GM12864 (cell line): ENCODE measurements around the gene ASCL2.

Experiments
- DNase-seq: peaks from one replicate; pipeline ENCODE4 v3.0.0-alpha.2; 2011; ENCODE audit warnings: low read depth
- H3K4me3 ChIP-seq: 2 replicates; pipeline ENCODE4 v1.5.1; 2011; ENCODE audit warnings: mild to moderate bottlenecking, low read depth, low read length, control low read depth
- TF ChIP-seq, protein P1 (sequence below): IDR thresholded peaks from 2 replicates; pipeline ENCODE4 v1.5.1; 2011; ENCODE audit warnings: low read depth, mild to moderate bottlenecking, moderate library complexity, low read length, control low read depth, inconsistent platforms; ENCODE audit errors: missing control alignments

The ASCL2 gene

DNA sequence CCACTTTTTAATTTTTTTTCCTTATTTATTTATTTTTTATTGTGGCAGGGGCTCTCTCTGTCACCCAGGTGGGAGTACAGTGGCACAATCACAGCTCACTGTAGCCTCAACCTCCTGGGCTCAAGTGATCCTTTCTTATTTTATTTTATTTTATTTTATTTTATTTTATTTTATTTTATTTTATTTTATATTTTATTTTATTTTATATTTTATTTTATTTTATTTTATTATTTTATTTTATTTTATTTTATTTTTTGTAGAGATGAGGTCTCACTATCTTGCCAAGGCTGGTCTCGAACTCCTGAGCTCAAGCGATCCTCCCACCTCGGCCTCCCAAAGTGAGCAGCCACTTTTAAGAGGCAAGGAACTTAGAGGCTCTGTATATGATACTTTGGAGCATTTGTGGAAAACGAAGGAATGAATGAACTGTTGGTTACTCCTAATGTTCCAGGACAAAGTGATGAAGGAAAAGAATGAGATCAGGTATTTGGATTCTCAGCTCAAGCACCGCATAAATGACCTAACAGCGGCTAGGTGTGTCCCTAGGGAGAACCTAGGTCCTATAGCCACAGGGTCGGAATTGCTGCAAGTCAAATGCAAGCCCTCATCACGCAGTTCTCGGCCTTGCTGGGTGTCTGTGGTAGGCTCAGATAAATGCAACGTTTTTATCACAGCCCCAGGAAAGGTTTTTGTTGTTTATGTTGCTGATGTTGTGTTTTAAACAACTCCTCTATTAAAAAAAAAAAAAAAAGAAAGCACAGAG is 36.5 kb downstream of the ASCL2 start:
- H3K4me3 ChIP-seq, result no peak overlapping the region
- DNase-seq, result no peak
- TF ChIP-seq, protein P1, sequence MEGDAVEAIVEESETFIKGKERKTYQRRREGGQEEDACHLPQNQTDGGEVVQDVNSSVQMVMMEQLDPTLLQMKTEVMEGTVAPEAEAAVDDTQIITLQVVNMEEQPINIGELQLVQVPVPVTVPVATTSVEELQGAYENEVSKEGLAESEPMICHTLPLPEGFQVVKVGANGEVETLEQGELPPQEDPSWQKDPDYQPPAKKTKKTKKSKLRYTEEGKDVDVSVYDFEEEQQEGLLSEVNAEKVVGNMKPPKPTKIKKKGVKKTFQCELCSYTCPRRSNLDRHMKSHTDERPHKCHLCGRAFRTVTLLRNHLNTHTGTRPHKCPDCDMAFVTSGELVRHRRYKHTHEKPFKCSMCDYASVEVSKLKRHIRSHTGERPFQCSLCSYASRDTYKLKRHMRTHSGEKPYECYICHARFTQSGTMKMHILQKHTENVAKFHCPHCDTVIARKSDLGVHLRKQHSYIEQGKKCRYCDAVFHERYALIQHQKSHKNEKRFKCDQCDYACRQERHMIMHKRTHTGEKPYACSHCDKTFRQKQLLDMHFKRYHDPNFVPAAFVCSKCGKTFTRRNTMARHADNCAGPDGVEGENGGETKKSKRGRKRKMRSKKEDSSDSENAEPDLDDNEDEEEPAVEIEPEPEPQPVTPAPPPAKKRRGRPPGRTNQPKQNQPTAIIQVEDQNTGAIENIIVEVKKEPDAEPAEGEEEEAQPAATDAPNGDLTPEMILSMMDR, result no peak

DNA sequence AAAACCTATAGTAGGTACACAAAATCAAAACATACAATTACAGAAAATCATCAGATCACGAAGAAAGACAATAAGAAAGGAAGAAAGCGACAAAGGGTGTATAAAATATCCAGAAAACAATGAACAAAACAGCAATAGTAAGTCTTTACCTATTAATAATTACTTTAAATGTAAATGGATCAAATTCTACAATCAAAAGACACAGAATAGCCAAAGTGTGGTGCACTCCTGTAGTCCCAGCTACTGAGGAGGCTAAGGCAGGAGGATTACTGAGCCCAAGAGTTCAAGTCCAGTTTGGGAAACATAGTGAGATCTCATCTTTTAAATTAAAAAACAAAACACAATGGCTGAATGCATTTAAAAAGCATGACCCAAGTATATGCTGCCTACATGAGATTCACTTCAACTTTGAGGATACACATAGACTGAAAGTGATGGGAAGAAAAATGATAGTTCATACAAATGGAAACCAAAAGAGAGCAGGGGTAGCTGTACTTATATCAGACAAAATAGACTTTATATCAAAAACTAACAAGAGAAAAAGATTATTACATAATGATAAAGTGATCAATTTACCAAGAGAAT is 40.6 kb downstream of the ASCL2 start:
- no peak overlapping the region for H3K4me3 ChIP-seq
- DNase-seq, result no peak
- TF ChIP-seq, protein P1, result no peak

DNA sequence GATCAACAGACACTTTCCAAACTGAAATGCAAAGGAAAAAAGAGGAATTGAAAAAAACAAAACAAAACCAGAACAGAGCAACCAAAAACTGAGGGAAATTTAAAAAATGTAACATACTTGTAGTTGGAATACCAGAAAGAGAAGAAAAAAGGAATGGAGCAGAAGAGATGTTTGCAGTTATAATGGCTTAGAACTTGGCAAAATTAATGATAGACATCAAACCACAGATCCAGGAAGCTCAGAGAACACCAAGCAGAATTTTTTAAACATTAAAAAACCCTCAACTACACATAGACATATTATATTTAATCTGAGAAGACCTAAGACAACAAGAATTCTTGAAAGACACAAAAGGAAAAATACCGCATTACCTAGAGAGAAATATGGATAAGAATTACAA is 46.1 kb downstream of the ASCL2 start:
- TF ChIP-seq, protein P1, result no peak
- no peak for DNase-seq
- H3K4me3 ChIP-seq, result no peak overlapping the region

DNA sequence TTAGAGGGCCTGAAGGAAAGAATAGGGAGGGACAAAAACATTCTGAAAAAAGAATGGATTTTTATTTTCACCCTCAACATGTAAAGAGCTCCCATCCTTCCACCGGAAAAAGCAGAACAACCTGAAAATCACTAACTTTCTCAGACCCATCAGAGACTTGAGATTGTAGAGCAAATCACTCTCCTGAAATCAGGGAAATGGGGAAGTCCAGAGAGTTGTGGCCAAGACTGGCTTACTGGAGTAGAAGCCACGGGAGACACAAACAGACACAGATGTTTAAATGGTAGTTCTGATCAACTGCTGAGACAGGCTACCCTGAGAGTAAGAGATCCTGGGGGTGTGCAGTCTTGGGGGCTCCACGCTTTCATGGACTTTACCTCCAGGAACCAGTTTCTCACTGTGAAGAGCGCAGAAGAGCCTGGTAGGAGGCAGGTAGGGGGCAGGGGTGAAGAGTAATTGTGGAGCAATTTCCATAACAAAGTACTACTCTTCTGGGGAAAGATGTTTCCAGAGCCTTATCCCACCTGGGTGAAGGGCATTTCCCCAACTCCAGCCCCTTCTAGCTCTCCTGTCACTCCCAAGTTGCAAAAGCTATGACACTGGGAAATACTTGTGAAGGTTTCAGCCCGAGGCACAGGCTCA is 47.1 kb downstream of the ASCL2 start:
- no peak overlapping the region for H3K4me3 ChIP-seq
- TF ChIP-seq, protein P1, result no peak
- DNase-seq, result no peak

DNA sequence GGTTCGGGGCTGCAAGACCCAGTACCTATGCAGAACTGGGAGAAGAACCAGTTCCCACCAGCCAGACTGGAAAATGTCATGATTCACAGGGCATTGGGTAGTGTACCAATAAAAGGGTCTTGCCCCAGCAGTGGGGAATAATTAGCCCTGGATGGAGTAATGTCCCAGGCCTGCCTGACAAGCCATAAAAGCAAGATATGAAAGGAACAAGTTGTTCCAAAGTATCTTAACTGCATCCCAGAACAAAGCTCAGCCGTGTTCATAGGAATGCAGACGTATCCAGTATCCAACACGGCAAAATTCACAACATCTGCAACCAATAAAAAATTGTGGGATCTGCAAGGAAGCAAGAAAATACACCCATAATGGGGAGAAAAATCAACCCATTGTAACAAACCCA is 47.9 kb downstream of the ASCL2 start:
- no peak overlapping the region for H3K4me3 ChIP-seq
- TF ChIP-seq, protein P1, result no peak
- DNase-seq, result no peak

DNA sequence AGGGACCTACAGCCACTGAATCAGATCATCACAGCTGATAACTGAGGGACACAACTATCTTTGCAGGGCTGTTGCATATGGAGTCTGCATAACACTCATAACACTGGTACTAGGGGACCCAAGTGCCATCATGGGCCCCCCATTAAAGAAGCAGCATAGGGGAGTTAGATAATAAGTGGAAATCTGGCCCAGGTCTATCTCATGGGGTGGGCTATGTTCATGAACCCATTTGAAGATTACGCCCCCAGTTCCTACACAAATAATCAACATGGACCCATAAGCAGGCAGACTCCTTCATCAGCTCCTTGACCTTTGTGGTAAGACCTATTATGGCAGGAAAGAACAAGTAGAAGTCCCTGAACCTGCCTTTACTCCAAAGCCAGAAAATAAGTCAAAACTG is 48.8 kb downstream of the ASCL2 start:
- no peak overlapping the region for H3K4me3 ChIP-seq
- TF ChIP-seq, protein P1, result no peak
- no peak for DNase-seq

DNA sequence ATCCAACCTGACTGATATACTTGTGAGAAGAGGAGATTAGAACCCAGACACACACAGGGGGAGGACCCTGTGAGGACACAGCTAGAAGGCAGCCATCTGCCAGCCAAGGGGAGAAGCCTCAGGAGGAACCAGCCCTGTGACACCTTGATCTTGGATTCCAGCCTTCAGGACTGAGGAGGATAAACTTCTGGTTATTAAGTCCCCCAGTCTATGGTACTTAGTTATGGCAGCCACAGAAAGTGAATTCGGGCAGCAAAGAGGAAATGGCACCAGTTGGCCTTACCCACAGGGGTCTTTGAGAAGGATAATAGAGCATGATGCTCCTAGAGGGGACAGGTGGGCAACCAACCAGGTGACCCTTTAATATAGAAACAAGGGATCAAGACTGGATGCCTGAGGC is 49.4 kb downstream of the ASCL2 start:
- TF ChIP-seq, protein P1, result no peak
- no peak for DNase-seq
- H3K4me3 ChIP-seq, result no peak overlapping the region
